HepG2 (cell line): ENCODE data around the gene MYOM1.

Experiments used
- ASH2L ChIP-seq: fragments of 300-600, 200-600 bp; sonication (generic); IDR thresholded peaks from 2 replicates; pipeline ENCODE4 v1.7.0; 2017; ENCODE audit warnings: low read depth, mild to moderate bottlenecking, moderate library complexity, mixed read lengths, low read length; ENCODE audit not compliant: insufficient read length
- ELF4 ChIP-seq: sonication (generic); formaldehyde crosslinking; IDR thresholded peaks from 2 replicates; pipeline ENCODE4 v1.5.0; 2020; ENCODE audit warnings: missing genetic modification reagents, mild to moderate bottlenecking, moderate library complexity, borderline replicate concordance
- GZF1 ChIP-seq: sonication (generic); formaldehyde crosslinking; IDR thresholded peaks from 2 replicates; pipeline ENCODE4 v1.5.1; 2020; ENCODE audit warnings: mild to moderate bottlenecking, missing genetic modification reagents
- KLF9 ChIP-seq: IDR thresholded peaks from 2 replicates; pipeline ENCODE4 v1.6.1; 2016; ENCODE audit warnings: low read depth
- POLR2A ChIP-seq, 2 experiments: IDR thresholded peaks; 2 replicates each; pipeline ENCODE4 v1.6.1; 2011; ENCODE audit warnings: low read depth in 2 of 2, low read length in 2 of 2, mild to moderate bottlenecking in 1 of 2, moderate library complexity in 1 of 2; ENCODE audit not compliant: insufficient read depth in 1 of 2
- RAD51 ChIP-seq: fragments of 450-650 bp; IDR thresholded peaks from 2 replicates; pipeline ENCODE4 v1.6.1; 2016; ENCODE audit warnings: borderline replicate concordance
- ZFP36 ChIP-seq: fragments of 150-350 bp; IDR thresholded peaks from 2 replicates; pipeline ENCODE4 v1.6.1; 2018; ENCODE audit warnings: borderline replicate concordance, low read length, low read depth; ENCODE audit not compliant: partially characterized antibody
- ZIK1 ChIP-seq: sonication (generic); formaldehyde crosslinking; IDR thresholded peaks from 2 replicates; pipeline ENCODE4 v1.5.0; 2020; ENCODE audit warnings: mild to moderate bottlenecking, low read depth, missing genetic modification reagents, borderline replicate concordance
- TF ChIP-seq, protein P1 (sequence below): sonication (generic); formaldehyde crosslinking; IDR thresholded peaks from 2 replicates; pipeline ENCODE4 v1.8.1; 2022; ENCODE audit warnings: low read depth, mild to moderate bottlenecking, missing genetic modification reagents
- TF ChIP-seq, protein P2 (sequence below): sonication (generic); formaldehyde crosslinking; conservative IDR thresholded peaks from 2 replicates; pipeline ENCODE4 v1.4.0; 2020; ENCODE audit warnings: mild to moderate bottlenecking, missing genetic modification reagents, moderate library complexity
- TF ChIP-seq, protein P3 (sequence below): sonication (generic); formaldehyde crosslinking; IDR thresholded peaks from 2 replicates; pipeline ENCODE4 v1.4.0; 2020; ENCODE audit warnings: missing genetic modification reagents

DNA sequence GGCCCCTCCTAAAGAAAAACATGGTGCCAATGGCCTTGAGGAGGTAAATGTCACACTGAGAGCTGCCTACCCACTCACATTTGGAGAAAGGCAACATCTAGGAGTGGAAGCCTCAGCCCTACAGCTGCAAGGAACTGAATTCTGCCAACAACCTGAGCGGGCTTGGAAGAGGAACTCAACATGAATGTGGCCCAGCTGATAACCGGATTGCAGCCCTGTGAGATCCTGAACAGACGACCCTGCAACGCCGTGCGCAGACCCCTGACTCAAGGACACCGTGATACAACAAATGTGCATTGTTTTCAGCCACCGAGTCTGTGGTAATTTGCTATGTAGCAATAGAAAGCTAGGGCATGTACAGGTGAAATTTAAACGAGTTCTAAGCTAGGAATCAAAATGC, 99.4 kb downstream of the MYOM1 start:
- TF ChIP-seq KLF9, result no peak
- TF ChIP-seq, protein P1, sequence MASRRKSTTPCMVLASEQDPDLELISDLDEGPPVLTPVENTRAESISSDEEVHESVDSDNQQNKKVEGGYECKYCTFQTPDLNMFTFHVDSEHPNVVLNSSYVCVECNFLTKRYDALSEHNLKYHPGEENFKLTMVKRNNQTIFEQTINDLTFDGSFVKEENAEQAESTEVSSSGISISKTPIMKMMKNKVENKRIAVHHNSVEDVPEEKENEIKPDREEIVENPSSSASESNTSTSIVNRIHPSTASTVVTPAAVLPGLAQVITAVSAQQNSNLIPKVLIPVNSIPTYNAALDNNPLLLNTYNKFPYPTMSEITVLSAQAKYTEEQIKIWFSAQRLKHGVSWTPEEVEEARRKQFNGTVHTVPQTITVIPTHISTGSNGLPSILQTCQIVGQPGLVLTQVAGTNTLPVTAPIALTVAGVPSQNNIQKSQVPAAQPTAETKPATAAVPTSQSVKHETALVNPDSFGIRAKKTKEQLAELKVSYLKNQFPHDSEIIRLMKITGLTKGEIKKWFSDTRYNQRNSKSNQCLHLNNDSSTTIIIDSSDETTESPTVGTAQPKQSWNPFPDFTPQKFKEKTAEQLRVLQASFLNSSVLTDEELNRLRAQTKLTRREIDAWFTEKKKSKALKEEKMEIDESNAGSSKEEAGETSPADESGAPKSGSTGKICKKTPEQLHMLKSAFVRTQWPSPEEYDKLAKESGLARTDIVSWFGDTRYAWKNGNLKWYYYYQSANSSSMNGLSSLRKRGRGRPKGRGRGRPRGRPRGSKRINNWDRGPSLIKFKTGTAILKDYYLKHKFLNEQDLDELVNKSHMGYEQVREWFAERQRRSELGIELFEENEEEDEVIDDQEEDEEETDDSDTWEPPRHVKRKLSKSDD (CRISPR knock-in tag), result no peak
- no peak for TF ChIP-seq ZIK1 (CRISPR knock-in tag)
- TF ChIP-seq, protein P2, sequence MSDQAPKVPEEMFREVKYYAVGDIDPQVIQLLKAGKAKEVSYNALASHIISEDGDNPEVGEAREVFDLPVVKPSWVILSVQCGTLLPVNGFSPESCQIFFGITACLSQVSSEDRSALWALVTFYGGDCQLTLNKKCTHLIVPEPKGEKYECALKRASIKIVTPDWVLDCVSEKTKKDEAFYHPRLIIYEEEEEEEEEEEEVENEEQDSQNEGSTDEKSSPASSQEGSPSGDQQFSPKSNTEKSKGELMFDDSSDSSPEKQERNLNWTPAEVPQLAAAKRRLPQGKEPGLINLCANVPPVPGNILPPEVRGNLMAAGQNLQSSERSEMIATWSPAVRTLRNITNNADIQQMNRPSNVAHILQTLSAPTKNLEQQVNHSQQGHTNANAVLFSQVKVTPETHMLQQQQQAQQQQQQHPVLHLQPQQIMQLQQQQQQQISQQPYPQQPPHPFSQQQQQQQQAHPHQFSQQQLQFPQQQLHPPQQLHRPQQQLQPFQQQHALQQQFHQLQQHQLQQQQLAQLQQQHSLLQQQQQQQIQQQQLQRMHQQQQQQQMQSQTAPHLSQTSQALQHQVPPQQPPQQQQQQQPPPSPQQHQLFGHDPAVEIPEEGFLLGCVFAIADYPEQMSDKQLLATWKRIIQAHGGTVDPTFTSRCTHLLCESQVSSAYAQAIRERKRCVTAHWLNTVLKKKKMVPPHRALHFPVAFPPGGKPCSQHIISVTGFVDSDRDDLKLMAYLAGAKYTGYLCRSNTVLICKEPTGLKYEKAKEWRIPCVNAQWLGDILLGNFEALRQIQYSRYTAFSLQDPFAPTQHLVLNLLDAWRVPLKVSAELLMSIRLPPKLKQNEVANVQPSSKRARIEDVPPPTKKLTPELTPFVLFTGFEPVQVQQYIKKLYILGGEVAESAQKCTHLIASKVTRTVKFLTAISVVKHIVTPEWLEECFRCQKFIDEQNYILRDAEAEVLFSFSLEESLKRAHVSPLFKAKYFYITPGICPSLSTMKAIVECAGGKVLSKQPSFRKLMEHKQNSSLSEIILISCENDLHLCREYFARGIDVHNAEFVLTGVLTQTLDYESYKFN (CRISPR knock-in tag), result no peak
- no peak for TF ChIP-seq ZFP36
- TF ChIP-seq, protein P3, sequence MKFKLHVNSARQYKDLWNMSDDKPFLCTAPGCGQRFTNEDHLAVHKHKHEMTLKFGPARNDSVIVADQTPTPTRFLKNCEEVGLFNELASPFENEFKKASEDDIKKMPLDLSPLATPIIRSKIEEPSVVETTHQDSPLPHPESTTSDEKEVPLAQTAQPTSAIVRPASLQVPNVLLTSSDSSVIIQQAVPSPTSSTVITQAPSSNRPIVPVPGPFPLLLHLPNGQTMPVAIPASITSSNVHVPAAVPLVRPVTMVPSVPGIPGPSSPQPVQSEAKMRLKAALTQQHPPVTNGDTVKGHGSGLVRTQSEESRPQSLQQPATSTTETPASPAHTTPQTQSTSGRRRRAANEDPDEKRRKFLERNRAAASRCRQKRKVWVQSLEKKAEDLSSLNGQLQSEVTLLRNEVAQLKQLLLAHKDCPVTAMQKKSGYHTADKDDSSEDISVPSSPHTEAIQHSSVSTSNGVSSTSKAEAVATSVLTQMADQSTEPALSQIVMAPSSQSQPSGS (CRISPR knock-in tag), result no peak
- TF ChIP-seq GZF1 (CRISPR knock-in tag), result no peak
- TF ChIP-seq ELF4 (CRISPR knock-in tag), result no peak
- no peak for TF ChIP-seq POLR2A (IDR thresholded peaks at IDR 0.05; ENCODE audit: insufficient read depth in 1 of 2, low read depth in 2 of 2, low read length in 2 of 2)
- TF ChIP-seq ASH2L, result no peak
- TF ChIP-seq RAD51, result no peak
